Parathyroid adenoma (tissue), 2 donors: Measurements from ENCODE around the gene FAM117A.
A peak's percentile ranks its signal among the peaks of the same experiment; 100 is the strongest.

ENCODE experiments used
- H2AFZ ChIP-seq: fragments of 300-600 bp; sonication (generic); one replicate; pipeline ENCODE4 v1.7.0; 2017; ENCODE audit warnings: antibody characterized with exemption, mild to moderate bottlenecking
- H3K27ac ChIP-seq: fragments of 300-600 bp; sonication (generic); one replicate; pipeline ENCODE4 v1.7.0; 2017
- H3K27me3 ChIP-seq: fragments of 300-600 bp; sonication (generic); one replicate; pipeline ENCODE4 v1.7.0; 2017; ENCODE audit warnings: low read length; ENCODE audit not compliant: control insufficient read depth, insufficient read depth
- H3K36me3 ChIP-seq: fragments of 300-600 bp; sonication (generic); one replicate; pipeline ENCODE4 v1.7.0; 2017; ENCODE audit warnings: low read length; ENCODE audit not compliant: control insufficient read depth, insufficient read depth
- H3K4me1 ChIP-seq: fragments of 300-600 bp; sonication (generic); one replicate; pipeline ENCODE4 v1.7.0; 2017; ENCODE audit warnings: control low read depth
- H3K4me2 ChIP-seq: fragments of 300-600 bp; sonication (generic); one replicate; pipeline ENCODE4 v1.7.0; 2017; ENCODE audit warnings: low read length
- H3K4me3 ChIP-seq: fragments of 300-600 bp; sonication (generic); one replicate; pipeline ENCODE4 v1.7.0; 2017; ENCODE audit warnings: low read depth, low read length
- H3K79me2 ChIP-seq: fragments of 300-600 bp; sonication (generic); one replicate; pipeline ENCODE4 v1.7.0; 2017; ENCODE audit warnings: control low read depth
- H3K9ac ChIP-seq: fragments of 300-600 bp; sonication (generic); one replicate; pipeline ENCODE4 v1.7.0; 2017; ENCODE audit warnings: mild to moderate bottlenecking
- H3K9me3 ChIP-seq: fragments of 300-600 bp; sonication (generic); one replicate; pipeline ENCODE4 v1.7.0; 2017; ENCODE audit warnings: low read length; ENCODE audit not compliant: control insufficient read depth
- TF ChIP-seq, protein P1 (sequence below): fragments of 300-600 bp; sonication (generic); IDR thresholded peaks from one replicate; pipeline ENCODE4 v1.7.0; 2017; ENCODE audit warnings: antibody characterized with exemption, mild to moderate bottlenecking
- donor health status: primary hyperparathyroidism.

Gene FAM117A

GRCh38 chr17:49723423-49723822 is 40.5 kb downstream of the FAM117A start:
- H3K27ac ChIP-seq: peak overlapping the region; percentile 87

DNA sequence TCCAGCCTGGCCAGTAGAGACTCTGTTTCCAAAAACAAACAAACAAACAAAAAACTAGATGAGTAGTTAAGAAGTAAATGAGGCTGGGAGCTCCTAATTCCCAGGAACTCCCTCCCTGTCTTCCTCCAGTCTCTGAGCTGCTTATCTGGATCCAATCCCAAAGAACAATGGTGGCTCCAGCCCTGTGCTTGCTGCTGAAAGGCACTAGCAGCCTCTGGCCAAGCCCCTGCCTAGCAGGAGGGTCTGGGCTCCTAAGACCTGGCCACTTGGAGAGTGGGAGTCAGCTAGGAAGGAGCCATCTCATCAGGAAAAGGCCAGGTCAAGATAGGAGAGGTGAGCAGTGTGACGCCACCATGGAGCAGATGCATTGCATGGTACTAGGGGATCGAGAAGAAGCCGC is 41.9 kb downstream of the FAM117A start:
- H3K4me3 ChIP-seq: no peak overlapping the region
- H3K36me3 ChIP-seq: no peaks in the 10 kb centered on the region
- no peaks in the 10 kb centered on the region for H3K27me3 ChIP-seq
- H3K9ac ChIP-seq: no peak overlapping the region
- H3K79me2 ChIP-seq: peaks cover 20% of the 10 kb centered on the region
- H2AFZ ChIP-seq: no peak overlapping the region
- H3K4me1 ChIP-seq: peaks cover 25% of the 10 kb centered on the region
- no peak overlapping the region for H3K4me2 ChIP-seq
- H3K27ac ChIP-seq: no peak overlapping the region
- H3K9me3 ChIP-seq: no peaks in the 10 kb centered on the region
- TF ChIP-seq, protein P1, sequence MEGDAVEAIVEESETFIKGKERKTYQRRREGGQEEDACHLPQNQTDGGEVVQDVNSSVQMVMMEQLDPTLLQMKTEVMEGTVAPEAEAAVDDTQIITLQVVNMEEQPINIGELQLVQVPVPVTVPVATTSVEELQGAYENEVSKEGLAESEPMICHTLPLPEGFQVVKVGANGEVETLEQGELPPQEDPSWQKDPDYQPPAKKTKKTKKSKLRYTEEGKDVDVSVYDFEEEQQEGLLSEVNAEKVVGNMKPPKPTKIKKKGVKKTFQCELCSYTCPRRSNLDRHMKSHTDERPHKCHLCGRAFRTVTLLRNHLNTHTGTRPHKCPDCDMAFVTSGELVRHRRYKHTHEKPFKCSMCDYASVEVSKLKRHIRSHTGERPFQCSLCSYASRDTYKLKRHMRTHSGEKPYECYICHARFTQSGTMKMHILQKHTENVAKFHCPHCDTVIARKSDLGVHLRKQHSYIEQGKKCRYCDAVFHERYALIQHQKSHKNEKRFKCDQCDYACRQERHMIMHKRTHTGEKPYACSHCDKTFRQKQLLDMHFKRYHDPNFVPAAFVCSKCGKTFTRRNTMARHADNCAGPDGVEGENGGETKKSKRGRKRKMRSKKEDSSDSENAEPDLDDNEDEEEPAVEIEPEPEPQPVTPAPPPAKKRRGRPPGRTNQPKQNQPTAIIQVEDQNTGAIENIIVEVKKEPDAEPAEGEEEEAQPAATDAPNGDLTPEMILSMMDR: no peak

More at GRCh38 chr17:49723423-49723822, 40.5 kb downstream of the FAM117A start:
- Histone ChIP-seq H3K79me2 (peaks cover 30% of the 10 kb centered on the region), H3K4me2 (no peak overlapping the region), H3K4me1 (peaks cover 13% of the 10 kb centered on the region), H3K27me3 (no peaks in the 10 kb centered on the region), H3K9ac (no peak overlapping the region), H3K36me3 (no peaks in the 10 kb centered on the region), H3K4me3 (no peak overlapping the region), H2AFZ (peak overlapping the region; percentile 80), H3K9me3 (no peaks in the 10 kb centered on the region)
- TF ChIP-seq, protein P1: no peak

- Histone ChIP-seq H2AFZ (peak overlapping the region; percentile 51), H3K36me3 (no peaks in the 10 kb centered on the region), H3K27ac (peak overlapping the region; percentile 98), H3K4me1 (peaks cover 36% of the 10 kb centered on the region), H3K4me2 (peak overlapping the region; percentile 4), H3K9me3 (no peaks in the 10 kb centered on the region), H3K4me3 (no peak overlapping the region), H3K27me3 (no peaks in the 10 kb centered on the region), H3K9ac (no peak overlapping the region), H3K79me2 (peaks cover 6% of the 10 kb centered on the region)
- TF ChIP-seq, protein P1: no peak
Observed at GRCh38 chr17:49717371-49717861, 46.5 kb downstream of the FAM117A start.

DNA sequence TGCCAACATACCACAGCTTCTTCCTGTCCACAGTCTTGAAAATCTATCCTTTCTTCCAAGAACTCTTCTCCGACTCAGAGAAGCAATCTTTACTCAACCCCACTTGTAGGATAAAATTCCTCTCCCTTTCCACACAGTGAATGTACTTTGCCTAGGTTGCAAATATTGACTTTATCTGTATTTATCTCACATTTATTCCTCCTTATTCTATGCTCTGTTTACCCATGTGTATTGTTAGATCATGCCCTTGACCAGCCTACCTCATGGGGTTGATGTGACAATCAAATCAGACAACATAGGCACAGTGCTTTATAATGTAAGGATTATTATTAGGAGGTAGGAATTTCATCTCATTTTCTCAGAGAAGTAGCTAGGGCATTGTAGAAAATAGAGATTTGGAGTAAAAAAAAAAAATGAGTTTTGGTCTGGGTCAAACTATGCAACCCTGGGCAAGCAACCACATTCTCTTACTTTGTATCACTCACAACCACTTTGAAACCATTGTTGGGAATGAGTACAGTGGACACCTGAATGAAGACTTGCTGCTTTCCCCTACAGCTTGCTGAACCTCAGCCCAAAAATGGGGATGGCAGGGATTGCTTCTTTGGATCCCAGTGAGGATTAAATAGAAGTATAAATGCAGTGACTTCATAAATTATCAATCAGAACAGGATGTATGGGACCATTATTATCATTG is 47.1 kb downstream of the FAM117A start:
- Histone ChIP-seq H3K4me2 (no peak overlapping the region), H2AFZ (peak overlapping the region; percentile 51), H3K9me3 (no peaks in the 10 kb centered on the region), H3K27me3 (no peaks in the 10 kb centered on the region), H3K4me1 (peaks cover 36% of the 10 kb centered on the region), H3K27ac (peak overlapping the region; percentile 98), H3K4me3 (no peak overlapping the region), H3K36me3 (no peaks in the 10 kb centered on the region), H3K9ac (no peak overlapping the region), H3K79me2 (peaks cover 3% of the 10 kb centered on the region)
- TF ChIP-seq, protein P1: no peak
